Gastrocnemius medialis (tissue), 4 donors: ENCODE results near the gene CRTAC1. TPM values are rescaled to one million over a fixed set of nuclear protein-coding genes. Genes with fewer than 3 reads are reported as not detected.

ENCODE experiments used
- ATAC-seq, 2 donors: fragments of 150-250 bp; one replicate each; pipeline ENCODE4 v1.9.1; 2016
- DNase-seq, 2 donors: peaks; one replicate each; pipeline ENCODE4 v3.0.0-alpha.2; 2019
- H3K27ac ChIP-seq, 4 donors: fragments of 200-600 bp; sonication (generic); 1 replicate in 1 of 4; 2 replicates in 3 of 4; pipeline ENCODE4 v1.5.1; 2016 to 2018; ENCODE audit warnings: mild to moderate bottlenecking in 2 of 4, moderate library complexity in 1 of 4
- H3K27me3 ChIP-seq, 3 donors: fragments of 200-600 bp; sonication (generic) in 2 of 3; 1 replicate in 1 of 3; 2 replicates in 2 of 3; pipeline versions ENCODE4 v1.5.1 to v1.6.0; 2016 to 2019; ENCODE audit warnings: mild to moderate bottlenecking in 1 of 3, moderate library complexity in 1 of 3
- H3K36me3 ChIP-seq, 2 donors: fragments of 200-600 bp; sonication (generic) in 1 of 2; one replicate each; pipeline ENCODE4 v1.5.1; 2017 to 2018
- H3K4me1 ChIP-seq, 2 donors: fragments of 200-600 bp; sonication (generic) in 1 of 2; one replicate each; pipeline ENCODE4 v1.5.1; 2016 to 2017; ENCODE audit warnings: mild to moderate bottlenecking in 2 of 2
- H3K4me3 ChIP-seq, 4 donors: fragments of 200-600 bp; sonication (generic) in 3 of 4; 1 replicate in 1 of 4; 2 replicates in 3 of 4; pipeline ENCODE4 v1.5.1; 2016 to 2019; ENCODE audit warnings: mild to moderate bottlenecking in 2 of 4
- H3K9me3 ChIP-seq, 3 donors: fragments of 200-600 bp; sonication (generic) in 2 of 3; 1 replicate in 1 of 3; 2 replicates in 2 of 3; pipeline ENCODE4 v1.5.1; 2016 to 2019
- CTCF ChIP-seq, 5 experiments: fragments of 450-650 bp in 3 of 5; fragments of 200-600 bp in 2 of 5; sonication (generic) in 2 of 5; IDR thresholded peaks in 4 of 5; conservative IDR thresholded peaks in 1 of 5; 1 replicate in 4 of 5; 2 replicates in 1 of 5; pipeline ENCODE4 v1.5.1; 2016 to 2019; ENCODE audit warnings: antibody characterized with exemption in 5 of 5, mild to moderate bottlenecking in 3 of 5, moderate library complexity in 3 of 5
- POLR2A ChIP-seq, 2 donors: fragments of 450-650 bp; IDR thresholded peaks; one replicate each; pipeline ENCODE4 v1.6.1; 2017; ENCODE audit warnings: antibody characterized with exemption in 2 of 2, mild to moderate bottlenecking in 2 of 2, moderate library complexity in 2 of 2
- in situ Hi-C, 4 donors: fragments of 200-750 bp; cut with MboI; loops; one replicate each; pipeline versions ENCODE4 v1.15.0 to v1.8.0; 2017; ENCODE audit warnings: low sequenced_read_pairs in 4 of 4
- intact Hi-C: fragments of 100-400 bp; cut with DNase I; formaldehyde crosslinking; loops from one replicate; pipeline ENCODE4 v1.15.1; 2023; ENCODE audit warnings: low total_unique reads
- total RNA-seq, 4 donors: library from RNA; depleted of rRNA; stranded (reverse); fragments of >200 nt; gene quantifications; one replicate each; pipeline versions ENCODE4 v1.1.0 to v1.2.3, GENCODE V29; 2016

Gene CRTAC1
- total RNA-seq, 4 donors from 2014 or later = 0.16 to 3.9 (median 0.56) TPM; not detected in 1

DNA sequence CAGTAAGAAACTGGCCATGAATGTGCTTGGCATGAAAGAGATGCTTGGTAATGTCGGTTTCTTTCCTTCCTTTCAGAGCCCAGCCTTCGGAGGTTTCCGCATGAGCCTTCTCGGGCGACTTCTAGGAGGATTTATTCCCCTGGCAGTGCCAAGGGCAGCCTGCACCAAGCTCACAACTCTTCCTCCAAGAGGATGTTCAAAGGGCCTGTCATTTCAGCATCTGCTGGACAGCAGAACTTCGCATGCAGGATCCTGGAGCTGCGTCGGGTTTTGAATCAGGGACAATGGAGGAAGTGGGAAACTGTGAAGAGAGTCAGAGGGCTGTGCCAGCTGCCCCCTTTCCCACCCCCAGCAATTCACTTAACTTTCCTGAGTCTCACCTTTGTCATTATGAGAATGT lies 159.4 kb downstream of the CRTAC1 start:
- no peak overlapping the region for H3K4me3 ChIP-seq
- no peaks in the 10 kb centered on the region for H3K36me3 ChIP-seq
- no peaks in the 10 kb centered on the region for H3K9me3 ChIP-seq
- ATAC-seq (no peak), DNase-seq (no peak)
- in situ Hi-C loops = loop anchor here in 3 of 4 donors (5.0 kb wide), 1 partner anchor 79 kb away; no protein-coding TSS in a partner anchor
- TF ChIP-seq CTCF (IDR thresholded peaks at IDR 0.05 in 4 of 5, conservative IDR thresholded peaks at IDR 0.05 in 1 of 5) (no peak), POLR2A (IDR thresholded peaks at IDR 0.05) (no peak)
- H3K27ac ChIP-seq = no peak overlapping the region
- peaks cover 4 to 6% of the 10 kb centered on the region in 2 donors for H3K4me1 ChIP-seq
- H3K27me3 ChIP-seq = peaks cover 0 to 4% (median 0%) of the 10 kb centered on the region in 3 donors
- intact Hi-C loops = no loop called here

- ATAC-seq (peak; percentile 98 to 99), DNase-seq (peak; percentile 88 to 92)
- Histone ChIP-seq H3K9me3 (no peaks in the 10 kb centered on the region), H3K4me3 (no peak overlapping the region), H3K36me3 (peaks cover 0 to 2% of the 10 kb centered on the region in 2 donors), H3K27me3 (peaks cover 0 to 4% (median 0%) of the 10 kb centered on the region in 3 donors), H3K4me1 (peaks cover 4 to 6% of the 10 kb centered on the region in 2 donors), H3K27ac (peak overlapping the region in 2 of 4 donors; percentile 33 to 63)
- TF ChIP-seq CTCF (IDR thresholded peaks at IDR 0.05 in 4 of 5, conservative IDR thresholded peaks at IDR 0.05 in 1 of 5) (peak; percentile 86 to 97 (median 91)), POLR2A (IDR thresholded peaks at IDR 0.05) (no peak)
- in situ Hi-C loops = loop anchor here in 3 of 4 donors (5.0 kb wide), 1 partner anchor 77 kb away; no protein-coding TSS in a partner anchor
- intact Hi-C loops = loop anchor here (1.0 kb wide), 2 partner anchors 77 to 110 kb away; no protein-coding TSS in a partner anchor
These were observed 161.1 kb downstream of the CRTAC1 start for GRCh38 chr10:97869091-97870042.

DNA sequence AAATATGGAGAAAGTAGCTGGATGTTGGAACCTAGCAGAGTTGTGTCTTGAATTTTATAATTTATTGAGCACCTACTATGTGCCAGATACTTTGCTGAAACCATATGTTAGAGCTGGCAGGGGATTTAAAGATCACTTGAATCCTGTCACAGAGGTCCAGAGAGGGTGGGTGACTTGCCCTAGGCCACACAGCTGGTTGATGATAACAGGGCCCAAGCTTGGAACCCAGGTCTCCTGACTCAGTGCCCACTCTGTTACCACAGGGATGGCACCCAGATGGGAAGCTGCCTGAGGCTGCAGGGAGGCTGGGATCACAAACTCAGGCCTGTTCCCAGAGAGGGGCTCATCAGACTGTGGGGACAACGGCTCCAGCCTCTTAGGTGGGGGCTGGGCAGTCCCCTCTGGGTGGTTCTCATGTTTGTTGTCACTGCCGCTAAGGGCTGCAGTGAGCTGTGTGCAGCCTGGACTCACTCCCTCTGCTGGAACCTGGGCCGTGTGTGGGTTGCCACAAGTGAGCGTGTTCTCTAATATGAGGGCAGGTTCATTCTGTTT lies 162.2 kb downstream of the CRTAC1 start:
- Histone ChIP-seq H3K9me3 (no peaks in the 10 kb centered on the region), H3K27ac (no peak overlapping the region), H3K36me3 (peaks cover 0 to 9% of the 10 kb centered on the region in 2 donors), H3K27me3 (peaks cover 0 to 4% (median 0%) of the 10 kb centered on the region in 3 donors), H3K4me3 (no peak overlapping the region), H3K4me1 (peaks cover 4 to 6% of the 10 kb centered on the region in 2 donors)
- no peak for DNase-seq
- intact Hi-C loops (no loop called here), in situ Hi-C loops (no loop called here)
- ATAC-seq = no peak
- no peak for TF ChIP-seq POLR2A (IDR thresholded peaks at IDR 0.05)
- no peak for TF ChIP-seq CTCF (IDR thresholded peaks at IDR 0.05 in 4 of 5, conservative IDR thresholded peaks at IDR 0.05 in 1 of 5)

GRCh38 chr10:97867220-97867800 lies 163.1 kb downstream of the CRTAC1 start:
- Histone ChIP-seq H3K36me3 (peaks cover 0 to 9% of the 10 kb centered on the region in 2 donors), H3K4me3 (no peak overlapping the region), H3K27ac (no peak overlapping the region), H3K4me1 (peaks cover 4 to 6% of the 10 kb centered on the region in 2 donors), H3K9me3 (no peaks in the 10 kb centered on the region), H3K27me3 (peaks cover 0 to 4% (median 0%) of the 10 kb centered on the region in 3 donors)
- ATAC-seq = no peak
- TF ChIP-seq POLR2A (IDR thresholded peaks at IDR 0.05) (no peak), CTCF (IDR thresholded peaks at IDR 0.05 in 4 of 5, conservative IDR thresholded peaks at IDR 0.05 in 1 of 5) (no peak)
- in situ Hi-C loops (no loop called here), intact Hi-C loops (no loop called here)
- DNase-seq = no peak
